ENCODE data around the gene CNTNAP4. TPM values are rescaled to one million over a fixed set of nuclear protein-coding genes. Genes with fewer than 3 reads are reported as not detected.

CNTNAP4 gene
- total RNA-seq, 1 experiment from 2014 or later, result not detected

- Histone ChIP-seq H3K9me2 (ENCODE audit: insufficient read depth) (no peaks in the 10 kb centered on the region), H3K9ac (ENCODE audit: low read length) (no peak overlapping the region), H3K27me3 (ENCODE audit: insufficient read depth, low read length) (no peaks in the 10 kb centered on the region), H3K4me1 (ENCODE audit: control insufficient read depth in 1 of 2, insufficient read depth in 2 of 2, low read length in 2 of 2) (no peaks in the 10 kb centered on the region), H3K36me3 (ENCODE audit: control insufficient read depth in 1 of 2, insufficient read depth in 2 of 2, low read length in 2 of 2) (no peaks in the 10 kb centered on the region), H3K4me3 (replicated peaks in 1 of 2; ENCODE audit: low read depth in 1 of 2, low read length in 2 of 2) (no peak overlapping the region), H3K79me2 (ENCODE audit: insufficient read depth, low read length) (no peaks in the 10 kb centered on the region), H2AFZ (ENCODE audit: low read depth, low read length, poor library complexity, severe bottlenecking) (no peak overlapping the region), H3K9me3 (ENCODE audit: control insufficient read depth in 1 of 2, insufficient read depth in 1 of 2, low read depth in 1 of 2, low read length in 2 of 2) (peaks cover 0 to 8% of the 10 kb centered on the region in 2 experiments; a peak in 2 of 4 replicates), H3K4me2 (ENCODE audit: low read length) (no peak overlapping the region), H3K27ac (ENCODE audit: low read depth, low read length) (no peak overlapping the region), H4K20me1 (ENCODE audit: insufficient read depth) (no peaks in the 10 kb centered on the region)
- POLR2A ChIA-PET, result no interaction called here
- ATAC-seq (no peak), DNase-seq (ENCODE audit: low read depth, low spot score) (no peak)
- CTCF ChIA-PET, result no interaction called here
- RAD21 ChIA-PET (ENCODE audit: low non-redundant PET in 1 of 2, low total read pairs in 2 of 2, uncharacterized antibody in 2 of 2, unreplicated experiment in 2 of 2), result no interaction called here
- no TSS peak for BruUV-seq (replicated peaks)
- intact Hi-C loops (cut with micrococcal nuclease), result no loop called here
- TF ChIP-seq MAX (IDR thresholded peaks at IDR 0.05) (no peak), JUND (IDR thresholded peaks at IDR 0.05) (no peak)
Observed at GRCh38 chr16:76531236-76531635, 254.0 kb downstream of the CNTNAP4 start.

GRCh38 chr16:76532188-76532973 lies 255.2 kb downstream of the CNTNAP4 start:
- TF ChIP-seq SP1 (IDR thresholded peaks at IDR 0.05; ENCODE audit: low read depth), result no peak
- TF ChIP-seq ZNF274 (IDR thresholded peaks at IDR 0.05; ENCODE audit: low read depth, low read length), result no peak
- no peak for TF ChIP-seq SRF (IDR thresholded peaks at IDR 0.05; ENCODE audit: low read depth)
- no peak for TF ChIP-seq EZH2phosphoT487 (IDR thresholded peaks at IDR 0.05; ENCODE audit: borderline replicate concordance)
- no peak for ATAC-seq

More at GRCh38 chr16:76532188-76532973, 255.2 kb downstream of the CNTNAP4 start:
- BruUV-seq (replicated peaks), result no TSS peak
- no peak overlapping the region for H3K4me2 ChIP-seq (ENCODE audit: low read length)
- H3K27me3 ChIP-seq (ENCODE audit: insufficient read depth, low read length), result no peaks in the 10 kb centered on the region
- intact Hi-C loops (cut with micrococcal nuclease), result no loop called here
- H3K4me1 ChIP-seq (ENCODE audit: control insufficient read depth in 1 of 2, insufficient read depth in 2 of 2, low read length in 2 of 2), result no peaks in the 10 kb centered on the region
- ChIA-PET CTCF (no interaction called here), RAD21 (ENCODE audit: low non-redundant PET in 1 of 2, low total read pairs in 2 of 2, uncharacterized antibody in 2 of 2, unreplicated experiment in 2 of 2) (no interaction called here), POLR2A (no interaction called here)
- no peaks in the 10 kb centered on the region for H3K9me2 ChIP-seq (ENCODE audit: insufficient read depth)
- no peak overlapping the region for H3K9ac ChIP-seq (ENCODE audit: low read length)
- no peak overlapping the region for H3K27ac ChIP-seq (ENCODE audit: low read depth, low read length)
- H3K79me2 ChIP-seq (ENCODE audit: insufficient read depth, low read length), result no peaks in the 10 kb centered on the region
- no peaks in the 10 kb centered on the region for H4K20me1 ChIP-seq (ENCODE audit: insufficient read depth)
- H3K36me3 ChIP-seq (ENCODE audit: control insufficient read depth in 1 of 2, insufficient read depth in 2 of 2, low read length in 2 of 2), result no peaks in the 10 kb centered on the region
- no peak for DNase-seq (ENCODE audit: low read depth, low spot score)
- peaks cover 0 to 10% of the 10 kb centered on the region in 2 experiments; a peak in 2 of 4 replicates for H3K9me3 ChIP-seq (ENCODE audit: control insufficient read depth in 1 of 2, insufficient read depth in 1 of 2, low read depth in 1 of 2, low read length in 2 of 2)
- no peak overlapping the region for H2AFZ ChIP-seq (ENCODE audit: low read depth, low read length, poor library complexity, severe bottlenecking)
- no peak overlapping the region for H3K4me3 ChIP-seq (replicated peaks in 1 of 2; ENCODE audit: low read depth in 1 of 2, low read length in 2 of 2)

All from HCT116 (cell line).